HG02870 (cell line): ENCODE data around the gene MTCL3.
A peak's percentile ranks its signal among the peaks of the same experiment; 100 is the strongest.

ENCODE experiments used
- ATAC-seq: cut with Tn5 transposase; IDR thresholded peaks from one replicate; pipeline ENCODE4 v1.9.1; 2021; ENCODE audit warnings: mild to moderate bottlenecking, moderate library complexity; ENCODE audit not compliant: unreplicated experiment

MTCL3 gene

DNA sequence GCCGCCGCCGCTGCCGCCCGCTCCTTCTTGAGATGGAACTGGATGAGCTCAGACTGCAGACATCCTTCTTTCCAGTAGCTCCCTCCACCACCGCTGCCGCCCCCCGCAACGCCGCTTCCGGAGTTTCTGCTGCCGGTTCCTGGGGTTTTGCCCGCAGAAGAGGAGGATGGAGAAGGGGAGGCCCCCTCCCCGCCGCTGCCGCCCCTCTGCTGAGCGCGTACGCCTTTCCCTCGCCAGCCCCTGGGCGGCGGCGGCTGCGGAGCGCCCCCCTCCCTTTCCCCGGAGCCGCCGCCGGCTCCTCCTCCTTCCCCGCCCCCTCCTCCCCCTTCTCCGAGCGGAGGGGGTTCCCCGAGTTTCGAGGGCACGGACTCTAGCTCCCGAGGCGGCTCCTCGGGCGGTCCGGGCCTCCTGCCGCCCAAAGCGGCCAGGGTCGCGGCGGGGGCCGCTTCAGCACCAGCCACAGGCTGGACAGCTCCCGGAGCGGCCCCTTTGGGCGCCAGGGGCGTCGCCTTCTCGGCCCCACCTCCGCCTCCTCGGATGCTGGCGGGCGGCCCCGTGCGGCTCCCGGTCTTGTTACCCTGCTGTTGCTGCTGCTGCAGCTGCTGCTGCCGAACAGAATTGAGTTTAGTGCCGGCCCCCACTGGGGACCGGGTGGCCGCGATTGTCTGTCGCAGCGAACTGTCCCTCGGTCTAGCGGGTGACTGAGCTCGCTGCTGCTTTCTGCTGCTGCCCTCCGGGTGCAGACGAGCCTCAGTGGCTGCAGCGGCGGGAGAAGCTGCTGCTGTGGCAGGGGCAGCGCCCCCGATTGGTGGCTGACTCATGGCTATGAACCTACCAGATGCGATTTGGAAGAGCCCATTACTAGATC, 3.1 kb downstream of the MTCL3 start:
- ATAC-seq: peak; percentile 65

DNA sequence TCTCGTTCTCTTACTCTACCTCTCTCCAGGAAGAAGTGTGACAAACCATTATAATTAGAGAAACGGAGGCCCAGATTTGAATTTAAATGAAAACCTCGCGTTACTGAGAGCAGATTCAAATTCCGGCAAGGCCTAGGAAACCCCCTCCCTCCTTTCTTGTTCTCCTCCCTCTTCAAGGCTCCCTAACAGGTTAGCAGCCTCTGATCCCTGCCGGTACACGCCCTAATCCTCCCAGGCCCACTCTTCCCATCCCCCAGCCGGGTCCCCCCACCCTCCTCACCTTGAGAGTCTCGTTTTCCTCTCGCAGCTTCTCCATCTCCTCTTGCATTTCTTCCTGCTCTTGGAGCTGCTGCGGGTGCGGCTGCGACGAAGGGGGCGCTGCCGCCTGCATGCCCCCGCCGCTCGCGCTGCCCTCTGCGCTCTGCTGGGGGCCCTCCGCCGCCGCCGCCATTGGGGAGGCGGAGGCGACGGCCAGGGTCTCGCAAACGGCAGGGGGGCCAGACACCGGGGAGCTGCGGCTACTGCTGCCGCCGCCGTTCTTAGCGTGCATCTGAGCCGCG, 3.8 kb downstream of the MTCL3 start:
- peak; percentile 6 for ATAC-seq

DNA sequence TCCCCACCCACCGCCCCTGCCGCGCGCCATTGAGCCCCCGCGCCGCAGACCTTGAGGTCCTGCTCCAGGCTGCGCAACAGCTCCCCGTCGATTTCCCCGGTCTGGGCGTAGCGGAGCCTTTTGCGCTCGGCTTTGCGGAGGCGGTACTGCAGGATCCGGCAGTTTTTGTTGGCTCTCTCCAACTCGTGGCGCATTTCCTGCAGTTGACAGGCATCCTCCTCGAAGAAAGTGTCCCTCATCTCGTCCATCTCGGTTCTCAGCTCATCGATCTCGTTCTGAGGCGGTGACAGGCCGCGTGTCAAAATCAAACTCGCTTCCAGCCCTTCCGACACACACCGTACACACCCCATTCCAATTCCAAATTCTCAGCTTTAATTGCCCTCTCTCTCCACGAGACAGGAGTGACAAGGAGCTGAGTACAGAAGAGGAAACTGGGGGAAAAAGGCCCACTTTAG, 4.3 kb downstream of the MTCL3 start:
- ATAC-seq: no peak

DNA sequence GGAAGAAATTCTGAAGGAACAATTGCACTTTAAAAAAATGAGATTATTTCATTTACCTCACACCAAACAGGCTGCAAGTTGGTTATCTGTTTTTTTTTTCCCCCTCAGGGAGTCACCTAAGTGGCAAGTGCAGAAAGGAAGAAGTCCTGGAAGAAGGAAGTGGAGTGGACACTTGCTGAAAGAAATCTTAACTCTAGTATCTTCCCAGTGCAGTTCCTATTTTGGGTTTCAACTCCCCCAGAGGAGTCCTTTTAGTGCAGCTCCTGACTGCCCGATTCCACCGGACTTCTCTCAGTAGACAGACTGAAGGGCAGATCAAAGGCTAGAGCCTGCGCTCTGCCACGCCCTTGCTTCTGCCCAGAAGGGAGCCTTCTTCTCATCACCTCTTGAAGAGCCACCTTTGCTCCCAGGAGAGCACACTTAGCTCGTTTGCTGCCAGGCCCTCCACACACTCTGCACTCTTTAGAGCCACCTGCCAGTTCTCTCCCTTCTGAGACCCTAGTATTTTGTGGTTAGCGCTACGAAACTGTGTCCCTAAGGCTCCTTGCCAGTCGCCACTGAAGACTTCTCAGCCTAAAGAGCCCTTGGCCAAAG, 4.9 kb downstream of the MTCL3 start:
- no peak for ATAC-seq

DNA sequence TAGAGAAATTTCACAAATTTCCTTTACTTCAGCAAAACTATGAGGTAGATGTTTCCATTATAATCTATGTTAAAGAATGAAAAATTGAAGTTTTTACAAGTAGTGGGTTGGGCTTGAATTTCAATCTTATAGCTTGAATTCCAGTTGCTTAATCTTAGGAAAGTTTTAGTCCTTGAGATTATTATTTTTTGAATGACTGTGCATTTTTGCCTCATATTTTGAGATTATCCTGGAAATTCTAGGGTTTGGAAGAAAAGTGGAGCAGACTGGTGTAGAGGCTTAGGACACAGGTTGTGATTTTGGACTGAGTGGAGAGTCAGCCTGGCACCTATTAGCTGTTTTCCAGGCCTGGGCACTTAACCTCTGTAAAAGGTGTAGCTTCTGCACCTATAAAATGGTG, 5.7 kb downstream of the MTCL3 start:
- ATAC-seq: no peak

DNA sequence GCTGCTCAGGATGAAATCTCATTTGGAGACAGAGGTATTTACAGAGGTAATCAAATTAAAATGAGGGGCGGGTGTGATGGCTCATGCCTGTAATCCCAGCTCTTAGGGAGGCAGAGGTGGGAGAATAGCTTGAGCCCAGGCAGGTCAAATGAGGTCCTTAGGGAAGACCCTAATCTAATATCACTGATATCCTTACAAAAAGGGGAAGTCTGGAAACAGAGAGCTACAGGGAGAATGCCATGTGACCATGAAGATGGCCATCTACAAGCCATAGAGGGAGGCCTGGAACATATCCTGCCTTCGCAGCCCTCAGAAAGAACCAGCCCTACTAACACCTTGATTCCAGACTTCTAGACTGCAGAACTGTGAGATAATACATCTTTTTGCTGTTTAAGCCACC, 8.3 kb downstream of the MTCL3 start:
- ATAC-seq: no peak

DNA sequence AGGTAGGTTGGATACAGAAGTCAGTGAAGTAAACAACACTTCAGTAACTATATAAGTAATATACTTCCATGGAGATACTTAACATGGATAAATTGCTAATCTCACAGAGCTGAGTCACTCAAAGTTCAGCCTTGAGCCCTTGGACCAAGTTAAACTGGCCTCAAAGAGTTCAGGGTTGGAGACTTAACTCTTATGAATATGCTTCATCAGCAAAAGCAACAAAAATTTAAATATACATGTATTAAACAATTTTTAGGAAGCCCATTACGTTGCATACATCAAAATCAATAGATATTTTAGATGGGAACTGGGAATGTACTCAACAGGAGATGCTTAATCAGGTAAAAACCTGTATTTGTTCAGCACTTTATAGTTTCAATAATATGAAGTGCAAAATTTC, 12.2 kb downstream of the MTCL3 start:
- ATAC-seq: no peak

DNA sequence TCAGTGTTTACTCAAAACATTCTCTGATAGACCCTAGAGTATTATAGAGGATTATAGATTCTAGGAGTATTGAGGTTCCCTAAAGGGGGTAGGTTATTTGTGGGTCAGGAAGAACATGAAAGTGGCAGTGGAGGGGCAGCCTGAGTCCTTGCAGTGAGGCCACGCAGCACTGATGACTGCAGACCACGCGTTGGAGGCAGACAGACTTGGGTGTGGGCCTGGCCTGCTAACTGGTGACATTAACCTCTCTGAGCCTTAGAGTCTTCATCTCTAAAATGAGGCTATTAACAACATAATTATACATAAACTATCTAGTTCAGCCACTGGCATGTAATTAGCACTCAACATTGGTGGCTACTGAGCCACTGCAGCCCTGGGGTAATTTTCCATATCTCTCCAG, 16.1 kb downstream of the MTCL3 start:
- ATAC-seq: no peak

DNA sequence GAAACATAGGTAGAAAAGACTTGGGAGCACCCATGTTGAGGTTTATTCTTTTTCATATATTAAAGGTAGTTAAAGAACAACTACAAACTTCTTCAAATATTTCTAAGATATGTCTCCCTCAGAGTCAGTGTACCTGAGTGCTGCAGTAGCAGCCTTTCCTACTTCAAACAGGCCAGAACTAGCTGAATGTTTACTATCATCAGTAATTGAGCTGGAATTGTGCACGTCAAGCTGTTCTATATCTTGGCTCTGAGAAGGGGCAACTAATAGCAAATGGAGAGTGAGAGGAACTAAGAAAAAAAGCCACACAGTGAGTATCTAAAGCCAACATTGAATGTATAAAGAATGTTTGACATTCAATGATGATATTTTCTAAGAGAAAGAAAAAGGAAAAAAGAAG, 21.7 kb downstream of the MTCL3 start:
- ATAC-seq: no peak

DNA sequence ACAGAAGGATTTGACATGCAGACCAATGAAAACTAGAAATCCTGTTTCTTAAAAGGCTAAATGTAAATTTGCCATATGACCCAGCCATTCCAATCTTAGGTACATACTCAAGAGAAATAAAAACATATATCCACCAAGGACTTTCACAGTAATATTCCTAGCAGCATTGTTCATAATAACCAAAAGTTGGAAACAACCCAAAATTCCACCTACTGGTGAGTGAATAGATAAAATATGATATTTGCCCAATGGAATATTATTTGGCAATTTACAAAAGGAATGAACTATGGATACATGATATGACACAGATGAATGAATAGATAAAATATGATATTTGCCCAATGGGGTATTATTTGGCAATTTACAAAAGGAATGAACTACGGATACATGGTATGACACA, 22.7 kb downstream of the MTCL3 start:
- ATAC-seq: no peak

DNA sequence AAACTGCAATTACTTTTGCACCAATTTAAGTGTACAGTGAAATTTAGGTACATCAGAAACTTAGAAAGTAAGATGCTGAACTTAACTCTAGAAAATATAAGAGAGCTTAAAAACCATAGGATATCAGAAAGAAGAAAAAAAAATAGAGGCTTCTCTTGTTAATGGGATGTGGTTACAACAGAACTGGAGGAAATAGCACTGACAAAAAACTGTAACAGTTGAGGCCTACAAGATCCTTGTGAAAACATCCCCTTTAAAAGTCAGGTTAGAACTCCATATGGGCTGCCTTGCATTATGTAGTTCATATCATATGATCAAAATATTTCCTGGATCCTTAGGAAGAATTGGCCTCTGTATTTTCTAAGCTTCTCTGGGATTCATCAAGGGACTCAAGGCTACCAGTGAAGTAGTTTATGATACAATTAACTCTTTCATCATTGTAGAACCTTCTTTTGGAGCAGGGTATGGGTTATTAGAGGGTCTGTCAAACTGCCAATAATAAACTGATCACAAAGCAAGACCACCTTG, 24.8 kb downstream of the MTCL3 start:
- ATAC-seq: no peak

DNA sequence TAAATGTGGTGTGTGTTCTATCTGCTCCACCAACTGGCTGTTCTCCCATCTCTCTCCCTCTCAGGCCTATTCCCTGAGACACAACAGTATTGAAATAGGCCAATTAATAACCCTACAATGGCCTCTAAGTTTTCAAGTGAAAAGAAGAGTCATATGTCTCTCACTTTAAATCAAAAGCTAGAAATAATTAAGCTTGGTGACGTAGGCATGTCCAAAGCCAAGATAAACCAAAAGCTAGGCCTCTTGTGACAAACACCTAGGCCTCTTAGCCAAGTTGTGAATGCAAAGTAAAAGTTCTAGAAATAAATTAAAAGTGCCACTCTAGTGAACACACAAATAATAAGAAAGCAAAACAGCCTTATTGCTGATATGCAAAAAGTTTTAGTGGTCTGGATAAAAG, 29.9 kb downstream of the MTCL3 start:
- no peak for ATAC-seq

DNA sequence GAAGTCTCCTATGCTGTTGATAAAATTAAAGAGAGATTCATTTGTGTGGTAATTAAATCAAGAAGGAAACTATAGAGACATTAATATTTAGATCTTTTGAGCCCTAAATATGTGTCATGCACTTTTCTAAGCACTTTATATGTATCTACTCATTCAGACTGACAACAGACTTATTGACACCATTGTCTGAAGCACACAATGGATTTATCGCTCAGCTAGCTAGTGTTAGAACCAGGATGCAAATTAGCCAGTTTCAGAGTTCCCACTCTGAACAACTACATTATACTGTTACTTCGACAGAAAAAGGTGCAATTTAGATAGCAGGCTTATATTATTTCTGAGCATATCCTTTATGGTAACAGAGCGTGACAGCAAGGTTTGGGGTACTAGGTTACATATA, 32.2 kb downstream of the MTCL3 start:
- ATAC-seq: no peak

DNA sequence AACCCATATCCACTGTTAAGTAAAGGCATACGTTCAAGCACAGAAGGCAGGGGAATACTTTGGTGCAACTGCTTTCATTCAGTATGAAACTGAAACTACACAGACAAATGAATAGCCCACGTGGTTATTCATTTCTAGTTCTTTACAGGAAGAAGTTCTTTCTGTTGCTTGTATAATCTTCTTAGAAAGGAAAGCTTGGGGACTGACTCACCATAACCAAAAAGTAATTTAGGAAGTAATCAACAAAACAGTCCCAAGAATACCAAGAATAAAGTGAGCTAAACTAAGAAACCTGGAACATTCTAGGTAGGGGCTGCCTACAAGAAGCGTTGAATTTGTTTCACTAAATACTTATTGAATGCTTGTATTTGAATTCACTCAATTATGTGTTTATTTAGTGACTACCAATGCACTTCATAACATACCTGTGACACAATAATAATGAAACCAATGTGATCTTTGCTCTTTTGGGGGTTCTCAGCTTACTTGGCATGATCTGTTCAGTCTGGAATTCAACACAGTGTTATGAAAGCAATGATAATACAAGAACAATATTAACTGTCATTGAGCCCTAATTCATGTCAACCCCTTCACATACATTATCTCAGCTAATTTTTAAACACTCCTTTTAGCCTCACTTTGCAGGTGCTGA, 34.8 kb downstream of the MTCL3 start:
- ATAC-seq: peak; percentile 100

DNA sequence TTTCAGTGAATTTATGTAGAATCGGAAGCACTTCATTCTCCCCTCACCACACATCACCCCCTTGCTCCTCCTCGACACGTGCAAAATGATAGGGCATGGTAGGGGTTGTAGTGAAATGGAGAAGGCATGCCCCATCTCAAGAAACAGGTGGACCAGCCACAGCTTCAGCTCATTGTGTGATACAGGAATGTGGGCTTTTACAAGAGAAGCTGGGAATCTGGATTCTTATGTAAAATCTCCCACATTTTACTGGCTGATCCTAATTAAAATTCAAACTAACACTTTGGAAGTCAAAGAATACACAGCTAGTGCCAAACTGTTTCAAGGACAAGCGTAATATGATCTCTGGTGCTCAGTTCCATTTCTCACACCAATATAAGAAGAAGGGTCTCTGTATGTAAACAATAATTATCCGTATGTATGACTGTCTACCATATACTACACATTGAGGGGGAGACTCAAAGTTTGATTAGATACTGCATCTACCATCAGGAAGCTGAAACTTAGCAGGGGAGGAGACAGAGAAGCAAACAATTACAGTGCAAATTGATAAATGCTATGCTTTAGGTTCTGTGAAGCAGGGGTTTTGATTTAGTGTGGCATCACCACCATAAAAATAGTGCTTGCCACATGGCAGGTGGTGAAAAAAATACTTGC, 35.6 kb downstream of the MTCL3 start:
- peak; percentile 5 for ATAC-seq

DNA sequence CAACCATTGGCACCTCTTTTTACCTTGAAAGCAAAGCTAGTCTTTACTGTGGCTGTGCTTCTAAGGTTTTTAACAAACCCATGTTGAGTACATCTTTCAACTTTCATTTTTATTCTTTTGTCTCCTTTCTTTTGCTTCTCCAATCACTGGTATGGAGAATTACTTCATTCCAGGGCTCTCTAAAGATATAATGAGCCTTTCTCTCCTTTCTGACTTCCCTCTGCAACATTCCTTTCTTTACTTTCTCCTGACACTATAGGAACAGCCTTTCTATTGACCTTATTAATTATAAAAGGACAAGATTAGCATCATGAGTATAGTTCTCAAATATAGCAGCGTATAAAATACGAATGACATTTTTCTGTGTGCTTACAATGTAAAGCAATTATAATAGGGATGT, 36.8 kb downstream of the MTCL3 start:
- ATAC-seq: no peak

DNA sequence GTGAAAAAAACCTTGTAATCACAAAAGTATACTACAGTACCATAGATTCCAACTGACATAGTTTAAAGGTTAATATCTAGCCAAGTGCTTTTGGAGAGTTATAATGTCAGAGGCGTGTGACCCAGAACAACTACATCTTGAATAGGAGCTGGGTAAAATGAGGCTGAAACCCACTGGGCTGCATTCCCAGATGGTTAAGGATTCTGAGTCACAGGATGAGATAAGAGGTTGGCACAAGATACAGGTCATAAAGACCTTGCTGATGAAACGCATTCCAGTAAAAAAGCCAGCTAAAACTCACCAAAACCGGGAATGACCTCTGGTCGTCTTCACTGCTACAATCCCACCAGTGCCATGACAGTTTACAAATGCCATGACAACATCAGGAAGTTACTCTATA, 37.5 kb downstream of the MTCL3 start:
- no peak for ATAC-seq

DNA sequence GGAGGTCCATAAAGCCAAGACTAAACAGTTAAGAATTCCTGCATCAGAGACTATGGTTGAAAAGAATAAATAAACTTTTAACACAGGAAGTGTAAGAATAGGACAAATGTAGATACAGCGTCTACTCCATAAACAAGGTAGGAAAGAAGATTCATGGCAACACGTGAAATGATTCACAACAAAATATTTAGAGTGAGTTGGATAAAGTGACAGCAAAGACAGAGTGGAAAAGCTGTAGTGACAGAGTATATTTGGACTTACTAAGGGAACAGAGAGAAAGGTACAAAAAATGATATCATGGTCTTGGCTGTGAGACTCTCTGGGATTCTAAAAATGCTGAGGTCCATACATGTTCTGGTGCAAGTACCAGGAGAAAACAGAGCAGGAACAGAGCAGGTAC, 38.0 kb downstream of the MTCL3 start:
- no peak for ATAC-seq

DNA sequence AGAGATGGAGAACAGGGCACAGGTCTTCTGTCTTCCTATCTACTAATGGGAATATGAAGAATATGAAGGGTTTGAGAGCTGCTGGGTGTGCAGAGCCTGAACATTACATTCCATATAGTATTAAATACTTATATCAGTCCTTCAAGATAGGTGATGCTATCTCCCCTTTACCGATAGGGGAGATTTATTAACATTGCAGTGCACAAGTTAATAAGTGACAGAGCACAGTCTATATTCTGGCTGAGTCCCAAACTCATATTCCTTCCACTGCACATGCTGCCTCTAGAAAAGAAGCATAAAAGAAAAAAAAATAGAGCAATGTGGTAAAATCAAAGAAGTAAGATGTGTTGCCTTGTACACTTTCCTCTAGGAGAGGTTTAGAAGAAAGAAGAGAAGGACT, 41.5 kb downstream of the MTCL3 start:
- no peak for ATAC-seq

DNA sequence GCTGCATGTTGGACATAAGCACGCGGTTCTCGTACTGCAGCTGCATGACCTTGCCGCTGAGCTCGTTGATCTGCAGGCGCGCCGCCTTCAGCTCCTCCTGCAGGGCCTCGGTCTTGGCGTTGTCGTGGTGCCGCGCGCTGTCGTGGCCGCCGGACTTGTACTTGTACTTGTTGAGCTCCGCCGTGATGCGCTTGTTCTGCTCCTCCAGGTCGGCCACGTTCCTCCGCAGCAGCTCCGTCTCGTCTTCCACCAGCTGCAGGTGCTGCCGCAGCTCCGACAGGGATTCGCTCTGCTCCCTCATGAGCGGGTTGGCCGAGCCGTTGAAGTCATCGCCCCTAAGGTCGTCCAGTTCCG, 43.3 kb downstream of the MTCL3 start:
- ATAC-seq: no peak
